ENCODE results near the gene SMIM26. TPM values are rescaled to one million over a fixed set of nuclear protein-coding genes. Genes with fewer than 3 reads are reported as not detected.

SMIM26 gene
- total RNA-seq, 2 donors from 2014 or later, result 52.9 to 55.4 TPM

GRCh38 chr20:18571578-18571977 lies 4.3 kb downstream of the SMIM26 start:
- intact Hi-C loops (cut with DNase I), result no loop called here
- no peak for DNase-seq (ENCODE audit: low spot score)

GRCh38 chr20:18577942-18578341 lies 10.7 kb downstream of the SMIM26 start:
- DNase-seq (ENCODE audit: low spot score), result no peak
- intact Hi-C loops (cut with DNase I), result no loop called here

GRCh38 chr20:18578581-18578980 lies 11.3 kb downstream of the SMIM26 start:
- intact Hi-C loops (cut with DNase I), result no loop called here
- DNase-seq (ENCODE audit: low spot score), result no peak

DNA sequence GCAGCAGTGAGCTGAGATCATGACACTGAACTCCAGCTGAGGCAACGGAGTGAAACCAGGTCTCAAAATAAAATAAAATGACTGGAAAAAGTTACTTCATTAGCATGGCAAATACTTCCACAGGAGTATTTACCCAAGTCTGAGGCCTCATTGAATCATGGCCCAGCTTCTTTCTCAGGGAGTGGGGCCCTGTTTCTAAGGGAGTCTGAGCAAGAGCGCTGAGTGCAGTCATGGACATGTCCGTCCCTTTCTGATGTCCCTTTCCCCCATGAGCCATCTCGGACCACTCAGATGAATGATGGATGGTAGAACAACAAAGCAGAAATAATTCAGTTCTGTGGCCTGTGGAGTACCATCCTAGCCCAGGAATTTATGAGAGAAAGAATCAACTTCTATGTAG lies 12.8 kb downstream of the SMIM26 start:
- DNase-seq (ENCODE audit: low spot score), result no peak
- intact Hi-C loops (cut with DNase I), result no loop called here

- no peak for DNase-seq (ENCODE audit: low spot score)
- intact Hi-C loops (cut with DNase I), result no loop called here
These were observed 17.9 kb downstream of the SMIM26 start for GRCh38 chr20:18585134-18585533.

DNA sequence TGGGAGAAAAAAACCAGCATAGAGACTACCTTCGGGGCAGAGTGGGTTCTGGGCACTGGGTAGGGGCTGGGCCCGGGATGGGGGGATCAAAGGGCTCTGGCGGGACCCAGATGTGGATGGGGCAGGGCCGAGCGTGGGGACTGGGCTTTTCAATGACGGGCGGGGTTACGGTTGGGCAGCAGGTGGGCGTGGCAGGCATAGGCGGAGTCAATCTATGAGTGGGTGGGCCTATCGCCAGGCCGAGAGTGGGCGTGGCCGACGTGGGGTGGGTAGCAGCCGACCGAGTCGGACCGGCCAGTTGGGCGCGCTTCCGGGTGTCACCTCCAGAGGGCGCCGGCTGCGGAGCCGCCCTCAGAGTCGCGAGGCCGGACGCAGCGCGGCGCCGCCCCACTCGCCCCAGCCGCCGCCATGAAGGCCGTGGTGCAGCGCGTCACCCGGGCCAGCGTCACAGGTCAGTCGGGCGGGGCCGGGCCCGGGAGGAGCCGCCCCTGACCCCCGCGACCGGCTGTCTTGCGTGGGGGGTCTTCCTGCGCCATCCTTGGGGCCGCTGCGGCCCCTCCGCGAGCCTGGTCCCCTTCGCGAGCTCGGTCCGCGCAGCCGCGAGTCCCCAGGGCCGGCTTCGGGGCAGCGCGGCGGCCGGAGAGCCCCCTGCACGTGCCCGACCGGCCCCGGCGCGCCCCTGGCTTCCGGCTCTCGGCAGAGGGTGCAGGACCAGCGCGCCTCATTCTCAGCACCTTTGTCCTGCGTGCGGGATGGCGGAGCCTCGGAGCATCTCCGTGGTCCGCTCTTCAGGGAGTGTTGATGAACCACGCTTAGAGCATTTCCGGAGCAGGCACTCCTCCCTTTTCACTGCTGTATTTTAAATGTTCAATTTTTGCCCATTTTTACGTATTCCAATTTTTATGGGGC lies 20.7 kb downstream of the SMIM26 start, which contains the start of gene DTD1:
Gene DTD1 (plus strand): TSS at position 390 of the 909 bp plus-strand sequence. CDS start 19 bp downstream, at position 409.
- peak; percentile 99 for DNase-seq (ENCODE audit: low spot score)
- intact Hi-C loops (cut with DNase I), result no loop called here

- DNase-seq (ENCODE audit: low spot score), result no peak
- intact Hi-C loops (cut with DNase I), result no loop called here
These were observed 21.3 kb downstream of the SMIM26 start for GRCh38 chr20:18588574-18588933.

- intact Hi-C loops (cut with DNase I), result no loop called here
- no peak for DNase-seq (ENCODE audit: low spot score)
These were observed 22.9 kb downstream of the SMIM26 start for GRCh38 chr20:18589941-18590674.

GRCh38 chr20:18596270-18596669 lies 29.0 kb downstream of the SMIM26 start:
- no peak for DNase-seq (ENCODE audit: low spot score)
- intact Hi-C loops (cut with DNase I), result no loop called here

DNA sequence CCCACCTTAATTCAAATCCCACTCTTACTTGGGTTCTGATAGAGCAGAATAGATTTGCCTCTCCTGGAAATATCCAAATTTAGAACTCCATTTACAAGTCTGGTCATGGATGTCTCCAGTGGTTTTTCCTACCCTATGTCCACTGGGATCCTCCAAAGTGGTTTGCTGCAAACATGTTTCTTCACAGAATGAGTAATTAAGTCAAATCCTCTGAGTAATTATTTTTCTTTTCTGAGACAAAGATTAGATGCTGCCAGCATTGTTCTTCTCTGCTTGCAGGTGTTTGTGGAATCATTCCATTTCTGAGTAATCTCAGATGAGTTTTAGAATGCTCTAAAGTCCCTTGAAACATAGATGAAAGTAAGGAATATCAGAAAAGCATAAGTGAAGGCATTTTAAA lies 42.5 kb downstream of the SMIM26 start:
- intact Hi-C loops (cut with DNase I), result loop anchor here in 1 of 2 donors (10.0 kb wide), 1 partner anchor 1055 kb away; no protein-coding TSS in a partner anchor
- no peak for DNase-seq (ENCODE audit: low spot score)

DNA sequence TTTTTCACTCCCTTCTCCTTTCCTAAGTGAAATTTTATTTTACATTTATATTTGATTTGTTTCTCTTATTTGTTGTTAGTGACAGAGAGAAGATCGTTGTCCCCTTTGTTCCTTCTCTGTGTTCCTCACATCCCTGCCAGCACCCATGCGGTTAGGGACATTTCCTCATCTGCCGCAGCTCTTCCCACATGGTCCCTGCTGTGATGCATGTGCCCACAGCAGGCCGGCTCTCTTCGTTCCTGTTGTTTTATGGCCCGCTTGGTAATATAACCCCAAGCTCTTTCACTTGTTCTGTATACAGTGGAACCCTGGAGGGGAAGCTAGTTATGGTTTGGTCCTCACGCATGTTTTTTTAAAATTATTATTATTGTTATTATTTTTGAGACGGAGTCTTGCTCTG lies 44.3 kb downstream of the SMIM26 start:
- DNase-seq (ENCODE audit: low spot score), result no peak
- intact Hi-C loops (cut with DNase I), result loop anchor here in 1 of 2 donors (10.0 kb wide), 1 partner anchor 1053 kb away; no protein-coding TSS in a partner anchor

DNA sequence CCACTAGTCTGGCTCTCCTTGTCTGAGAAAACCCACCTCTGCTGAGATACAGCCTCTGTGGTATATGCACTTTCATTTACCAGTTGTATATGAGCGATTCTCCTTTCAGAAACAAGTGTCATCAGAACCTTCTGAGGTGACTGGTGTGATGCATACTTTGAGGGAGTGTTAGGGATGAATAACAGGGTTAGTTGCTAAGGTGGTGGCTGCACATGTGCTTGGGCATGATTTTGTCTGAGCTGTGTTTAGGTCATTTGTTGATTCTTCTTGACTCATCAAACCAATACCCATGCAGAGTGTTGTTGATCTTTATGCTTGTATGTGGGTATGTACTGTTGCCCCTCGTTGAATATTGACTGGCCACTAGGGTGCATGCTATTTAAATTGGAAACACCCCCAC lies 46.3 kb downstream of the SMIM26 start:
- no peak for DNase-seq (ENCODE audit: low spot score)
- intact Hi-C loops (cut with DNase I), result loop anchor here in 1 of 2 donors (10.0 kb wide), 1 partner anchor 1051 kb away; no protein-coding TSS in a partner anchor

DNA sequence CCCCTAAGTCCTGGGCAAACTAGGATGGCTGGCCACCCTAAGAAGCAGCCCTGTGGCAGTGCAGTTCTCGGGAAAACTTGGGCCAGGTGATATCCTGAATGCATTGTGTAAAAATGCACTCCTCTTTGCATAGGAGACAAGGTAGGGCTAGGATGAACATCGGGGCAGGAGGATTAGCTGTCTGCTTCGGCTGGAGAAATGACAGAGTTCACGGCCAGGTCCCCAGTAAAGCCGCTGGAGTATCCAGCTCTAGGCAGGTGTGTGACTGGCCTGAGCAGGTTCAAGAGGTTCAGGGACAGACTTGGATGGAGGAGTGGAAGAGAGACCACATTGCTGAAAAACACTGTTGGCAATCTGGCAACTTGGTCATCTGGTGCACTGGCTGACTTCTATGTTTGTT lies 47.0 kb downstream of the SMIM26 start:
- intact Hi-C loops (cut with DNase I), result loop anchor here in 1 of 2 donors (10.0 kb wide), 1 partner anchor 1051 kb away; no protein-coding TSS in a partner anchor

DNA sequence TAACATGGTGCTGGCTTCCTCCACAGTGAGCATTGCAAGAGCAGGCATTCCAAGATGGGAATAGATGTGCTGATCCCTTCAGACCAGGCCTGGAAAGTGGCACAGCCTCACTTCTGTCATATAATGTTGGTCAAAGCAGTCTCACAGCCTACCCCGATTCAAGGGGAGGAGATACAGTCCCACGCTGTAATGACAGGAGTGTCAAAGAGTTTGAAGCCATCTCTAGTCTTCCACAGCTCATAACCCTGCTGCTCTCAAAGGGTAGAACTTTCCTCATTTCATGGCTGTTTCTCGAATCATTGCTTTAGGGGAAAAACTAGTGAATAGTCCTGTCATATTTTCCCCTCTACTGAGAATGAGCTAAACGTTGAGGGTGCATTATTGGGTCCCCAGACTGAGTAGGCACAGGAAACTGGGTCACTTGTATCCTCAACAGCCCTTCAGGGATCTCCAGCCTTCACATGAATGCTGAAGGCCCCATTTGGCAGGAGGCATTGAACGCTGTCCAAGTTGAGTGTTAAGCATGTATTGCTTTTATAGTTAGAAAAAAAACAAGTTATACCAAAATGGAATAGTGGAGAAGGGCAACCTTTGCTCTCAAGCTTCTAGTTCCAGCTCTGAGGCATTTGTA lies 47.9 kb downstream of the SMIM26 start:
- intact Hi-C loops (cut with DNase I), result loop anchor here in 1 of 2 donors (10.0 kb wide), 1 partner anchor 1050 kb away; no protein-coding TSS in a partner anchor

More for the DNA sequence above, 47.0 kb downstream of the SMIM26 start:
- DNase-seq (ENCODE audit: low spot score), result no peak

More for the DNA sequence above, 47.9 kb downstream of the SMIM26 start:
- DNase-seq (ENCODE audit: low spot score), result no peak

Other genes starting within 250 kb of the SMIM26 start
- gene DZANK1, start 100.4 kb upstream of the SMIM26 start, total RNA-seq, result 1 to 10 TPM; 1.7 to 1.9 TPM
- gene POLR3F, start 100.0 kb upstream of the SMIM26 start, total RNA-seq, result 10 to 100 TPM in 1 of 2 donors, 1 to 10 TPM in 1; 9.2 to 10.3 TPM
- 10 to 100 TPM; 15.0 to 17.3 TPM for gene RBBP9, start 70.2 kb upstream of the SMIM26 start, total RNA-seq
- gene SEC23B, start 59.5 kb upstream of the SMIM26 start, total RNA-seq, result 10 to 100 TPM; 31.2 to 32.3 TPM
- gene DTD1, start 20.6 kb downstream of the SMIM26 start, total RNA-seq, result 10 to 100 TPM; 21.5 to 23.6 TPM
- gene SCP2D1, start 246.4 kb downstream of the SMIM26 start, total RNA-seq, result not detected

Data from posterior vena cava (tissue), 2 donors.